ENCODE data around the gene PSG4. TPM values are rescaled to one million over a fixed set of nuclear protein-coding genes. Genes with fewer than 3 reads are reported as not detected.
"Not testable (repeated sequence)": the region's sequence is repeated elsewhere in the genome, so short reads cannot be mapped to it uniquely, and the experiment has no call there.

Gene PSG4
- total and polyA plus RNA-seq, 2 of the 8 experiments (the other 6 are each of a cell fraction or from before 2014, with no cell fraction given): not detected

GRCh38 chr19:43238213-43238612, 32.8 kb upstream of the PSG4 start:
- H4K8ac ChIP-seq (ENCODE audit: extremely low read depth, insufficient read depth, low read length); H2BK5ac ChIP-seq (ENCODE audit: low read depth, low read length); H3K79me1 ChIP-seq (ENCODE audit: low read depth, low read length); H2BK15ac ChIP-seq (ENCODE audit: low read length); H2BK12ac ChIP-seq (ENCODE audit: low read depth, low read length); H3K4me2 ChIP-seq (ENCODE audit: insufficient read depth in 1 of 2, low read depth in 2 of 2, low read length in 2 of 2); H4K5ac ChIP-seq (ENCODE audit: insufficient read length, low read depth, low read length); H3K27ac ChIP-seq (ENCODE audit: low read depth, low read length); H3K14ac ChIP-seq (ENCODE audit: insufficient read length); H3K4me1 ChIP-seq (replicated peaks in 1 of 4; ENCODE audit: control insufficient read depth in 3 of 4, insufficient read depth in 4 of 4, low read length in 3 of 4); H2AK5ac ChIP-seq (ENCODE audit: low read depth, low read length); H3K79me2 ChIP-seq (ENCODE audit: control insufficient read depth in 1 of 2, insufficient read depth in 2 of 2, low read length in 2 of 2); H2AFZ ChIP-seq (ENCODE audit: low read length); H3K9me3 ChIP-seq (ENCODE audit: insufficient read depth in 2 of 2, low read depth in 1 of 2, low read length in 1 of 2); H3K9ac ChIP-seq (replicated peaks in 1 of 4; ENCODE audit: extremely low read depth in 1 of 4, low read depth in 3 of 4, low read length in 3 of 4); H3K4me3 ChIP-seq (ENCODE audit: extremely low read depth in 1 of 4, insufficient read depth in 2 of 4, low read depth in 3 of 4, low read length in 4 of 4); H3K18ac ChIP-seq (ENCODE audit: extremely low read depth, low read length); H4K91ac ChIP-seq (replicated peaks; ENCODE audit: insufficient read length, low read length); CTCF ChIA-PET (ENCODE audit: partially characterized antibody); H2BK20ac ChIP-seq (ENCODE audit: low read length); POLR2A ChIA-PET (ENCODE audit: partially characterized antibody); H3K36me3 ChIP-seq (ENCODE audit: control insufficient read depth in 2 of 4, insufficient read depth in 4 of 4, low read length in 3 of 4); H4K20me1 ChIP-seq (replicated peaks in 1 of 2; ENCODE audit: control insufficient read depth in 1 of 2, insufficient read depth in 2 of 2, low read length in 2 of 2); H2BK120ac ChIP-seq (replicated peaks; ENCODE audit: low read depth, low read length); H3K56ac ChIP-seq (replicated peaks; ENCODE audit: insufficient read length, low read depth, low read length); FAIRE-seq; H3K4ac ChIP-seq (replicated peaks; ENCODE audit: insufficient read length, low read depth, low read length); H3K23ac ChIP-seq (ENCODE audit: insufficient read length); H3K27me3 ChIP-seq (replicated peaks in 1 of 4; ENCODE audit: control insufficient read depth in 3 of 4, extremely low read depth in 1 of 4, insufficient read depth in 3 of 4, low read length in 3 of 4); DNase-seq (ENCODE audit: low read depth in 1 of 2, low spot score in 2 of 2); H3K23me2 ChIP-seq (ENCODE audit: low read depth, low read length): not testable (repeated sequence)
- 63% methylated on average over 2 of the region's 4 CpGs; no CpG with 5 or more reads in 1 of the 2 experiments for WGBS, 2 experiments (ENCODE audit: extremely low coverage in 1 of 2, insufficient coverage in 1 of 2, insufficient read length in 1 of 2, insufficient replicate concordance in 2 of 2, low coverage in 1 of 2, low lambda C conversion rate in 2 of 2, missing lambda C conversion rate in 1 of 2)

- WGBS, 2 experiments (ENCODE audit: extremely low coverage in 1 of 2, insufficient coverage in 1 of 2, insufficient read length in 1 of 2, insufficient replicate concordance in 2 of 2, low coverage in 1 of 2, low lambda C conversion rate in 2 of 2, missing lambda C conversion rate in 1 of 2): 72% methylated on average over 3 of the region's 3 CpGs; no CpG with 5 or more reads in 1 of the 2 experiments
- H2AK5ac ChIP-seq (ENCODE audit: low read depth, low read length); H2AFZ ChIP-seq (ENCODE audit: low read length); H3K79me2 ChIP-seq (ENCODE audit: control insufficient read depth in 1 of 2, insufficient read depth in 2 of 2, low read length in 2 of 2); H3K4me3 ChIP-seq (ENCODE audit: extremely low read depth in 1 of 4, insufficient read depth in 2 of 4, low read depth in 3 of 4, low read length in 4 of 4); H2BK20ac ChIP-seq (ENCODE audit: low read length); H3K79me1 ChIP-seq (ENCODE audit: low read depth, low read length); H2BK12ac ChIP-seq (ENCODE audit: low read depth, low read length); H4K20me1 ChIP-seq (replicated peaks in 1 of 2; ENCODE audit: control insufficient read depth in 1 of 2, insufficient read depth in 2 of 2, low read length in 2 of 2); H2BK15ac ChIP-seq (ENCODE audit: low read length); H3K27me3 ChIP-seq (replicated peaks in 1 of 4; ENCODE audit: control insufficient read depth in 3 of 4, extremely low read depth in 1 of 4, insufficient read depth in 3 of 4, low read length in 3 of 4); H4K91ac ChIP-seq (replicated peaks; ENCODE audit: insufficient read length, low read length); H2BK120ac ChIP-seq (replicated peaks; ENCODE audit: low read depth, low read length); H4K8ac ChIP-seq (ENCODE audit: extremely low read depth, insufficient read depth, low read length); H3K4ac ChIP-seq (replicated peaks; ENCODE audit: insufficient read length, low read depth, low read length); H3K56ac ChIP-seq (replicated peaks; ENCODE audit: insufficient read length, low read depth, low read length); CTCF ChIA-PET (ENCODE audit: partially characterized antibody); H3K9ac ChIP-seq (replicated peaks in 1 of 4; ENCODE audit: extremely low read depth in 1 of 4, low read depth in 3 of 4, low read length in 3 of 4); H2BK5ac ChIP-seq (ENCODE audit: low read depth, low read length); DNase-seq (ENCODE audit: low read depth in 1 of 2, low spot score in 2 of 2); H3K36me3 ChIP-seq (ENCODE audit: control insufficient read depth in 2 of 4, insufficient read depth in 4 of 4, low read length in 3 of 4); H3K18ac ChIP-seq (ENCODE audit: extremely low read depth, low read length); H4K5ac ChIP-seq (ENCODE audit: insufficient read length, low read depth, low read length); FAIRE-seq; H3K9me3 ChIP-seq (ENCODE audit: insufficient read depth in 2 of 2, low read depth in 1 of 2, low read length in 1 of 2); H3K4me1 ChIP-seq (replicated peaks in 1 of 4; ENCODE audit: control insufficient read depth in 3 of 4, insufficient read depth in 4 of 4, low read length in 3 of 4); H3K27ac ChIP-seq (ENCODE audit: low read depth, low read length); H3K14ac ChIP-seq (ENCODE audit: insufficient read length); H3K23ac ChIP-seq (ENCODE audit: insufficient read length); POLR2A ChIA-PET (ENCODE audit: partially characterized antibody); H3K4me2 ChIP-seq (ENCODE audit: insufficient read depth in 1 of 2, low read depth in 2 of 2, low read length in 2 of 2); H3K23me2 ChIP-seq (ENCODE audit: low read depth, low read length): not testable (repeated sequence)
Measured at GRCh38 chr19:43235686-43236085, 30.2 kb upstream of the PSG4 start.
